ENCODE measurements around the gene SERAC1. TPM values are rescaled to one million over a fixed set of nuclear protein-coding genes. Genes with fewer than 3 reads are reported as not detected.

Gene SERAC1
- total and polyA plus RNA-seq, 10 of the 15 experiments (the other 5 are each of a cell fraction or from before 2014, with no cell fraction given) = 0.76 to 2.9 (median 2.2) TPM

GRCh38 chr6:158115508-158115907 is 52.6 kb downstream of the SERAC1 start (continued):
- TF ChIP-seq RUNX3 (IDR thresholded peaks at IDR 0.05; ENCODE audit: low read length) (no peak), NRF1 (conservative IDR thresholded peaks at IDR 0.05; ENCODE audit: low read depth, low read length) (no peak), BACH1 (IDR thresholded peaks at IDR 0.05; ENCODE audit: borderline replicate concordance) (no peak), SMC3 (IDR thresholded peaks at IDR 0.05; ENCODE audit: borderline replicate concordance, low read length) (no peak), MXI1 (IDR thresholded peaks at IDR 0.05; ENCODE audit: low read depth, low read length) (no peak), EED (IDR thresholded peaks at IDR 0.05; ENCODE audit: low read depth) (no peak), SIX5 (IDR thresholded peaks at IDR 0.05; ENCODE audit: low read depth, low read length, severe bottlenecking) (no peak)

- Histone ChIP-seq H2AFZ (ENCODE audit: control insufficient read depth, low read depth, low read length) (no peak overlapping the region), H3K9me3 (replicated peaks; ENCODE audit: control insufficient read depth, insufficient read depth, low read length) (no peaks in the 10 kb centered on the region), H3K4me2 (ENCODE audit: control insufficient read depth, insufficient read depth) (no peak overlapping the region), H4K20me1 (ENCODE audit: control insufficient read depth, insufficient read depth) (no peaks in the 10 kb centered on the region), H3K4me1 (ENCODE audit: control insufficient read depth, insufficient read depth, low read length) (no peaks in the 10 kb centered on the region), H3K4me3 (no peak overlapping the region), H3K27me3 (replicated peaks in 1 of 2; ENCODE audit: control insufficient read depth in 2 of 2, insufficient read depth in 2 of 2, low read length in 1 of 2) (no peaks in the 10 kb centered on the region), H3K79me2 (ENCODE audit: control insufficient read depth, insufficient read depth, low read length) (no peaks in the 10 kb centered on the region), H3K36me3 (ENCODE audit: control insufficient read depth in 2 of 2, insufficient read depth in 2 of 2, low read length in 1 of 2) (no peaks in the 10 kb centered on the region), H3K9ac (ENCODE audit: control insufficient read depth, insufficient read depth, low read length) (no peak overlapping the region), H3K27ac (ENCODE audit: control insufficient read depth, insufficient read depth) (no peak overlapping the region)
- SMC1A ChIA-PET (ENCODE audit: uncharacterized antibody, unreplicated experiment) = interaction anchor here (0.8 kb wide), 1 partner anchor 154 kb away, joined by 3 read pairs; no protein-coding TSS in a partner anchor
- WGBS (ENCODE audit: insufficient coverage, insufficient replicate concordance, low lambda C conversion rate, missing lambda C conversion rate) = 80% methylated on average over 4 of the region's 4 CpGs
- intact Hi-C loops (cut with micrococcal nuclease; ENCODE audit: unreplicated experiment) = no loop called here
- RAD21 ChIA-PET (ENCODE audit: unreplicated experiment) = no interaction called here
- DNase-seq (ENCODE audit: low read depth, low spot score) (no peak), ATAC-seq (no peak), FAIRE-seq (no peak)
- CTCF ChIA-PET = no interaction called here
- POLR2A ChIA-PET = no interaction called here
- in situ Hi-C loops (cut with MboI) = no loop called here
- no TSS peak for BruUV-seq (replicated peaks)
- TF ChIP-seq NR2C2 (IDR thresholded peaks at IDR 0.05; ENCODE audit: borderline replicate concordance, control insufficient read depth, insufficient read length, low read depth) = no peak
- TF ChIP-seq RB1 (IDR thresholded peaks at IDR 0.05; ENCODE audit: borderline replicate concordance) = no peak
- TF ChIP-seq SIX5 (IDR thresholded peaks at IDR 0.05; ENCODE audit: low read depth, low read length, severe bottlenecking) = no peak
- no peak for TF ChIP-seq HDAC6 (IDR thresholded peaks at IDR 0.05; ENCODE audit: unreplicated experiment)
- no peak for TF ChIP-seq PAX5 (IDR thresholded peaks at IDR 0.05; ENCODE audit: borderline replicate concordance, low read depth, low read length)
- TF ChIP-seq RBBP5 (conservative IDR thresholded peaks at IDR 0.05) = no peak
- no peak for TF ChIP-seq CTCF (IDR thresholded peaks at IDR 0.05 in 2 of 3, conservative IDR thresholded peaks at IDR 0.05 in 1 of 3; ENCODE audit: control insufficient read depth in 2 of 3, extremely low read depth in 1 of 3, insufficient read depth in 1 of 3, low read depth in 3 of 3, low read length in 3 of 3)
- TF ChIP-seq JUND (IDR thresholded peaks at IDR 0.05; ENCODE audit: low read depth, low read length) = no peak
- no peak for TF ChIP-seq ZNF217 (IDR thresholded peaks at IDR 0.05)
- TF ChIP-seq TCF3 (IDR thresholded peaks at IDR 0.05; ENCODE audit: borderline replicate concordance, insufficient read depth, low read depth, low read length) = no peak
- no peak for TF ChIP-seq ESRRA (IDR thresholded peaks at IDR 0.05; ENCODE audit: low read length)
- TF ChIP-seq, protein P1, sequence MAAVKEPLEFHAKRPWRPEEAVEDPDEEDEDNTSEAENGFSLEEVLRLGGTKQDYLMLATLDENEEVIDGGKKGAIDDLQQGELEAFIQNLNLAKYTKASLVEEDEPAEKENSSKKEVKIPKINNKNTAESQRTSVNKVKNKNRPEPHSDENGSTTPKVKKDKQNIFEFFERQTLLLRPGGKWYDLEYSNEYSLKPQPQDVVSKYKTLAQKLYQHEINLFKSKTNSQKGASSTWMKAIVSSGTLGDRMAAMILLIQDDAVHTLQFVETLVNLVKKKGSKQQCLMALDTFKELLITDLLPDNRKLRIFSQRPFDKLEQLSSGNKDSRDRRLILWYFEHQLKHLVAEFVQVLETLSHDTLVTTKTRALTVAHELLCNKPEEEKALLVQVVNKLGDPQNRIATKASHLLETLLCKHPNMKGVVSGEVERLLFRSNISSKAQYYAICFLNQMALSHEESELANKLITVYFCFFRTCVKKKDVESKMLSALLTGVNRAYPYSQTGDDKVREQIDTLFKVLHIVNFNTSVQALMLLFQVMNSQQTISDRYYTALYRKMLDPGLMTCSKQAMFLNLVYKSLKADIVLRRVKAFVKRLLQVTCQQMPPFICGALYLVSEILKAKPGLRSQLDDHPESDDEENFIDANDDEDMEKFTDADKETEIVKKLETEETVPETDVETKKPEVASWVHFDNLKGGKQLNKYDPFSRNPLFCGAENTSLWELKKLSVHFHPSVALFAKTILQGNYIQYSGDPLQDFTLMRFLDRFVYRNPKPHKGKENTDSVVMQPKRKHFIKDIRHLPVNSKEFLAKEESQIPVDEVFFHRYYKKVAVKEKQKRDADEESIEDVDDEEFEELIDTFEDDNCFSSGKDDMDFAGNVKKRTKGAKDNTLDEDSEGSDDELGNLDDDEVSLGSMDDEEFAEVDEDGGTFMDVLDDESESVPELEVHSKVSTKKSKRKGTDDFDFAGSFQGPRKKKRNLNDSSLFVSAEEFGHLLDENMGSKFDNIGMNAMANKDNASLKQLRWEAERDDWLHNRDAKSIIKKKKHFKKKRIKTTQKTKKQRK (IDR thresholded peaks at IDR 0.05; ENCODE audit: low read depth, low read length) = no peak
- TF ChIP-seq SMARCA5 (IDR thresholded peaks at IDR 0.05) = no peak
- TF ChIP-seq CREM (IDR thresholded peaks at IDR 0.05; ENCODE audit: low read depth) = no peak
- TF ChIP-seq NR2C1 (IDR thresholded peaks at IDR 0.05) = no peak
- no peak for TF ChIP-seq TCF12 (IDR thresholded peaks at IDR 0.05; ENCODE audit: low read depth, low read length)
- no peak for TF ChIP-seq SMC3 (IDR thresholded peaks at IDR 0.05; ENCODE audit: borderline replicate concordance, low read length)
Observed at GRCh38 chr6:158115102-158115501, 53.0 kb downstream of the SERAC1 start.

All from GM12878 (cell line).